Measurements from ENCODE around the gene ORM2.

ORM2 gene

GRCh38 chr9:114350636-114351401 is 21.1 kb downstream of the ORM2 start:
- Histone ChIP-seq H3K9me3 (ENCODE audit: control insufficient read depth, insufficient read depth, low read length) (no peaks in the 10 kb centered on the region), H3K36me3 (ENCODE audit: control insufficient read depth, low read length) (peaks cover 86% of the 10 kb centered on the region), H3K79me2 (ENCODE audit: control insufficient read depth, low read length) (peaks cover 11% of the 10 kb centered on the region), H3K27me3 (ENCODE audit: control insufficient read depth, low read length) (no peaks in the 10 kb centered on the region), H4K20me1 (ENCODE audit: control insufficient read depth, insufficient read depth, low read depth, low read length) (no peaks in the 10 kb centered on the region), H3K27ac (ENCODE audit: low read depth, low read length) (no peak overlapping the region), H3F3A (ENCODE audit: control insufficient read depth, insufficient read depth) (peaks cover 6% of the 10 kb centered on the region; the same call in 1 of the 2 replicates), H3K4me2 (ENCODE audit: low read length) (no peak overlapping the region), H3K4me3 (ENCODE audit: low read length) (no peak overlapping the region), H3K4me1 (ENCODE audit: control insufficient read depth, low read length) (peaks cover 10% of the 10 kb centered on the region), H3K9me2 (replicated peaks; ENCODE audit: control insufficient read depth, low read length) (no peaks in the 10 kb centered on the region)
- TF ChIP-seq EZH2phosphoT487 (IDR thresholded peaks at IDR 0.05; ENCODE audit: borderline replicate concordance, low read length), result no peak
- TF ChIP-seq, protein P1, sequence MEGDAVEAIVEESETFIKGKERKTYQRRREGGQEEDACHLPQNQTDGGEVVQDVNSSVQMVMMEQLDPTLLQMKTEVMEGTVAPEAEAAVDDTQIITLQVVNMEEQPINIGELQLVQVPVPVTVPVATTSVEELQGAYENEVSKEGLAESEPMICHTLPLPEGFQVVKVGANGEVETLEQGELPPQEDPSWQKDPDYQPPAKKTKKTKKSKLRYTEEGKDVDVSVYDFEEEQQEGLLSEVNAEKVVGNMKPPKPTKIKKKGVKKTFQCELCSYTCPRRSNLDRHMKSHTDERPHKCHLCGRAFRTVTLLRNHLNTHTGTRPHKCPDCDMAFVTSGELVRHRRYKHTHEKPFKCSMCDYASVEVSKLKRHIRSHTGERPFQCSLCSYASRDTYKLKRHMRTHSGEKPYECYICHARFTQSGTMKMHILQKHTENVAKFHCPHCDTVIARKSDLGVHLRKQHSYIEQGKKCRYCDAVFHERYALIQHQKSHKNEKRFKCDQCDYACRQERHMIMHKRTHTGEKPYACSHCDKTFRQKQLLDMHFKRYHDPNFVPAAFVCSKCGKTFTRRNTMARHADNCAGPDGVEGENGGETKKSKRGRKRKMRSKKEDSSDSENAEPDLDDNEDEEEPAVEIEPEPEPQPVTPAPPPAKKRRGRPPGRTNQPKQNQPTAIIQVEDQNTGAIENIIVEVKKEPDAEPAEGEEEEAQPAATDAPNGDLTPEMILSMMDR (IDR thresholded peaks at IDR 0.05; ENCODE audit: low read depth, low read length, poor library complexity, severe bottlenecking), result no peak

DNA sequence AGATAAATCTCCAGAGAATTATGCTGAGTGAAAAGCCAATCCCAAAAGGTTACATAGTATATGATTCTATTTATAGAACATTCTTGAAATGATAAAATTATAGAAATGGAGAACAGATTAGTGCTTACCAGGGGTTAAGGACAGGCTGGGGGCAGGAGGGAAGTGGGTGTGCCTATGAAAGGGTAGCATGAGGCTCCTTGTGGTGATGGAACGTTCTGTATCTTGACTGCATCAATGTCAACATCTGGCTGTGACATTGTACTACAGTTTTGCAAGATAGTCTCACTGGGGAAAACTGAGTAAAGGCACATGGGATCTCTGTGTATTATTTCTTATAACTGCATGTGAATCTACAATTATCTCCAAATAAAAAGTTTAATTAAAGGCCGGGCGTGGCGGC is 22.3 kb downstream of the ORM2 start:
- H3K27ac ChIP-seq (ENCODE audit: low read depth, low read length), result no peak overlapping the region
- H3K9me2 ChIP-seq (replicated peaks; ENCODE audit: control insufficient read depth, low read length), result no peaks in the 10 kb centered on the region
- peaks cover 21% of the 10 kb centered on the region for H3K79me2 ChIP-seq (ENCODE audit: control insufficient read depth, low read length)
- H3K4me2 ChIP-seq (ENCODE audit: low read length), result no peak overlapping the region
- H4K20me1 ChIP-seq (ENCODE audit: control insufficient read depth, insufficient read depth, low read depth, low read length), result no peaks in the 10 kb centered on the region
- no peak for TF ChIP-seq EZH2phosphoT487 (IDR thresholded peaks at IDR 0.05; ENCODE audit: borderline replicate concordance, low read length)
- TF ChIP-seq, protein P1 (IDR thresholded peaks at IDR 0.05; ENCODE audit: low read depth, low read length, poor library complexity, severe bottlenecking), result no peak
- H3K27me3 ChIP-seq (ENCODE audit: control insufficient read depth, low read length), result no peaks in the 10 kb centered on the region
- no peak overlapping the region for H3K4me3 ChIP-seq (ENCODE audit: low read length)
- no peaks in the 10 kb centered on the region for H3K9me3 ChIP-seq (ENCODE audit: control insufficient read depth, insufficient read depth, low read length)
- peaks cover 6% of the 10 kb centered on the region; the same call in 1 of the 2 replicates for H3F3A ChIP-seq (ENCODE audit: control insufficient read depth, insufficient read depth)
- peaks cover 86% of the 10 kb centered on the region for H3K36me3 ChIP-seq (ENCODE audit: control insufficient read depth, low read length)
- H3K4me1 ChIP-seq (ENCODE audit: control insufficient read depth, low read length), result peaks cover 10% of the 10 kb centered on the region

DNA sequence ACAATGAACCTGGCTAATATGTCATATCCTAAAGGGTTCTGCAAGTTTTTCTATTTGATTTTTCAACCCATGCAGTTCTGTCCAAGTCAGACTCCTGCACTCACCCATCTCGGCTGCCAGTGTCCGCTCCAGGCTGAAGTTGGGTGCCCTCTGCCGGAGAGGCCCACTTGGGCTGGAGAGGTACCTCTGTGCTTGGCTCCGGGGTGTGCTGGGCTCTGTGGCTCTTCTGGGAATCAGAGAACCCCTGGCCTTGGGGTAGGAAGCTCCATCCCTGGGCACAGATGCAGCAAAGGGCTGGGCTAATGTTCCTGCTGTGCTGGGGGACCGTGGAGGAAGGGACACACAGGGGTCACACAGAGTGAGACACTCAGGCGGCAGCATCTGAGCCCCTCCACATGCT is 26.2 kb downstream of the ORM2 start:
- Histone ChIP-seq H4K20me1 (ENCODE audit: control insufficient read depth, insufficient read depth, low read depth, low read length) (no peaks in the 10 kb centered on the region), H3K4me1 (ENCODE audit: control insufficient read depth, low read length) (no peaks in the 10 kb centered on the region), H3K79me2 (ENCODE audit: control insufficient read depth, low read length) (peaks cover 32% of the 10 kb centered on the region), H3K27ac (ENCODE audit: low read depth, low read length) (no peak overlapping the region), H3F3A (ENCODE audit: control insufficient read depth, insufficient read depth) (peaks cover 3% of the 10 kb centered on the region; the same call in 1 of the 2 replicates), H3K4me2 (ENCODE audit: low read length) (no peak overlapping the region), H3K4me3 (ENCODE audit: low read length) (no peak overlapping the region), H3K9me2 (replicated peaks; ENCODE audit: control insufficient read depth, low read length) (no peaks in the 10 kb centered on the region), H3K9me3 (ENCODE audit: control insufficient read depth, insufficient read depth, low read length) (no peaks in the 10 kb centered on the region), H3K27me3 (ENCODE audit: control insufficient read depth, low read length) (no peaks in the 10 kb centered on the region), H3K36me3 (ENCODE audit: control insufficient read depth, low read length) (peaks cover 88% of the 10 kb centered on the region)
- TF ChIP-seq EZH2phosphoT487 (IDR thresholded peaks at IDR 0.05; ENCODE audit: borderline replicate concordance, low read length), result no peak

GRCh38 chr9:114356792-114357191 is 27.1 kb downstream of the ORM2 start:
- H3K36me3 ChIP-seq (ENCODE audit: control insufficient read depth, low read length), result peaks cover 90% of the 10 kb centered on the region
- H3K4me2 ChIP-seq (ENCODE audit: low read length), result no peak overlapping the region
- TF ChIP-seq EZH2phosphoT487 (IDR thresholded peaks at IDR 0.05; ENCODE audit: borderline replicate concordance, low read length), result no peak
- TF ChIP-seq, protein P1 (IDR thresholded peaks at IDR 0.05; ENCODE audit: low read depth, low read length, poor library complexity, severe bottlenecking), result no peak

More at GRCh38 chr9:114356792-114357191, 27.1 kb downstream of the ORM2 start:
- no peaks in the 10 kb centered on the region for H3K9me2 ChIP-seq (replicated peaks; ENCODE audit: control insufficient read depth, low read length)
- peaks cover 3% of the 10 kb centered on the region; the same call in 1 of the 2 replicates for H3F3A ChIP-seq (ENCODE audit: control insufficient read depth, insufficient read depth)
- H3K27ac ChIP-seq (ENCODE audit: low read depth, low read length), result no peak overlapping the region
- no peaks in the 10 kb centered on the region for H3K9me3 ChIP-seq (ENCODE audit: control insufficient read depth, insufficient read depth, low read length)
- H3K79me2 ChIP-seq (ENCODE audit: control insufficient read depth, low read length), result peaks cover 38% of the 10 kb centered on the region
- no peak overlapping the region for H3K4me3 ChIP-seq (ENCODE audit: low read length)
- H3K27me3 ChIP-seq (ENCODE audit: control insufficient read depth, low read length), result no peaks in the 10 kb centered on the region
- no peaks in the 10 kb centered on the region for H3K4me1 ChIP-seq (ENCODE audit: control insufficient read depth, low read length)
- H4K20me1 ChIP-seq (ENCODE audit: control insufficient read depth, insufficient read depth, low read depth, low read length), result no peaks in the 10 kb centered on the region

All from DOHH2 (cell line).